Measurements from ENCODE around the gene IRF2BP2.

The IRF2BP2 gene

DNA sequence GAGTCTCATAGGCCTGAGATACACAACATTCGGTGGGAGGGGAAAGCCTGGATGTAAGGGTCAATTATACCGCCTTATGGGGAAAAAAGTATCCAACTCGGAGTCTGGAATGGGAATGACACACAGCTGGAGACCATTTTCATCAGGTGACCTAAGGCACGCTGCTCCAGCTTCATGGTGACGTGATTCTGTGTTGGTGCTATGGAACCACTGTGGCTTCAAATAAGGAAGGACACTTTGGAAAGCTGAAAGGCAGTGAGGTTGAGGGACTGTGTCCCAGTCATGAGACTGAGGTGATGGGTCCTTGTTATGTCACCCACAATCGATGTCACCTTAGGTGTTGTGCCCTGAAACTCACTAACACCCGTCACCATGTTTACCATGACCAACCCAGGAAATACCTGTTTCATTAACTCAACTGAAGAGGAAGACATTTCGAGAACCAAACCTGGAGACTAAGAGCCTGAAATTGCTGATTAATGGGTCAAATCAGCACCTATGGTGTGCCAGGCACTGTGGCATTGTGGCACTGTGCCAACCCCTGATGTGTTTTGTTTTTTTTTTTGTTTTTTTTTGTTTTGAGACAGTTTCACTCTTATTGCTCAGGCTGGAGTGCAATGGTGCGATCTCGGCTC lies 54.5 kb downstream of the IRF2BP2 start:
- DNase-seq: no peak

DNA sequence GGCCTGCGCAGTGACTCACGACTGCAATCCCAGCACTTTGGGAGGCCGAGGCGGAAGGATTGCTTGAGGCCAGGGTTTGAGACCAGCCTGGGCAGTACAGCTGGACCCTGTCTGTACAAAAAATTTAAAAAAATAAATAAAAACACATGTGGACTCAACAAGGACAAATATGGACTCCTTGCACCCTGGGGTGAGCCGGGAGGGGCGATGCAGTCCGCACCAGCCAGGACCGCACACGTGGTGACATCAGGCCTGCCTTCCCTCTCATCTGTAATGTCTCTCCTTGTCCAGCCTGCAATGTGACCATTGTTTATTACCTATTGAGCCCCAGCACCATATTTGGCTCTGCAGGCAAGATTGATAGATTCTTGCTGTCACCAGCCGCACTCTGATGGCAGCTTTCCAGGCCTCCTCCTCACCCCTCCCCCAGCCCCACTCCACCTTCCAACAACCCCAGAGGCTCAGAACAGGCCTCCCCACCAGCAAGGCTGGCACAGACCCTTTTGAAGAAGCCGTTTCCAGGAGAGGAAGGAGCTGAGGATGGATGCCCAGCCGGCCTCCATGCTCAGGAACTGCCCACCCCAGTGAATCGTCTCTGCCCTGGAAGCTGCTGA lies 55.2 kb downstream of the IRF2BP2 start:
- no peak for DNase-seq

Data from activated CD4-positive, alpha-beta T cell treated with anti-CD3 and anti-CD28 coated beads, Interleukin-2, amount 50 U/mL, for 1 hour (primary cell).